ENCODE measurements around the gene UNC80.

- TF ChIP-seq CTCF (IDR thresholded peaks at IDR 0.05; ENCODE audit: insufficient read depth, low read length, poor library complexity, severe bottlenecking): no peak
- TF ChIP-seq EZH2phosphoT487 (conservative IDR thresholded peaks at IDR 0.05; ENCODE audit: low read length): no peak
Measured at GRCh38 chr2:209940936-209941335, 169.3 kb downstream of the UNC80 start.

Data from SU-DHL-6 (cell line).